Activated CD4-positive, CD25-positive, alpha-beta regulatory T cell treated with anti-CD3 and anti-CD28 coated beads, Interleukin-2, amount 50 U/mL, for 72 hours (primary cell): ENCODE measurements around the gene EML1.

Experiments
- DNase-seq: peaks from one replicate; pipeline ENCODE4 v3.0.0; 2021

Gene EML1

GRCh38 chr14:99875421-99875820 lies 82.2 kb downstream of the EML1 start:
- DNase-seq: no peak

GRCh38 chr14:99875836-99876235 lies 82.6 kb downstream of the EML1 start:
- DNase-seq: no peak

GRCh38 chr14:99876406-99876805 lies 83.2 kb downstream of the EML1 start:
- no peak for DNase-seq

GRCh38 chr14:99878563-99878962 lies 85.3 kb downstream of the EML1 start:
- no peak for DNase-seq

- DNase-seq: no peak
Observed at GRCh38 chr14:99879401-99880295, 86.4 kb downstream of the EML1 start.

GRCh38 chr14:99880651-99881420 lies 87.6 kb downstream of the EML1 start:
- DNase-seq: no peak

GRCh38 chr14:99883866-99884650 lies 90.8 kb downstream of the EML1 start:
- DNase-seq: no peak

- no peak for DNase-seq
Observed at GRCh38 chr14:99884834-99885648, 91.8 kb downstream of the EML1 start.

GRCh38 chr14:99885649-99885958 lies 92.4 kb downstream of the EML1 start:
- no peak for DNase-seq

- no peak for DNase-seq
Observed at GRCh38 chr14:99887407-99887806, 94.2 kb downstream of the EML1 start.

- DNase-seq: no peak
Observed at GRCh38 chr14:99888149-99888548, 94.9 kb downstream of the EML1 start.

- DNase-seq: no peak
Observed at GRCh38 chr14:99889268-99889667, 96.1 kb downstream of the EML1 start.

- DNase-seq: no peak
Observed at GRCh38 chr14:99891266-99891665, 98.1 kb downstream of the EML1 start.

- DNase-seq: no peak
Observed at GRCh38 chr14:99891900-99892299, 98.7 kb downstream of the EML1 start.

GRCh38 chr14:99892406-99892805 lies 99.2 kb downstream of the EML1 start:
- DNase-seq: no peak

- no peak for DNase-seq
Observed at GRCh38 chr14:99896361-99896760, 103.1 kb downstream of the EML1 start.

- DNase-seq: no peak
Observed at GRCh38 chr14:99899578-99900178, 106.5 kb downstream of the EML1 start.

GRCh38 chr14:99902925-99903324 lies 109.7 kb downstream of the EML1 start:
- no peak for DNase-seq

GRCh38 chr14:99904506-99904905 lies 111.3 kb downstream of the EML1 start:
- no peak for DNase-seq

GRCh38 chr14:99905121-99905520 lies 111.9 kb downstream of the EML1 start:
- no peak for DNase-seq

- no peak for DNase-seq
Observed at GRCh38 chr14:99907761-99908652, 114.8 kb downstream of the EML1 start.
